RCC 7860 (cell line): ENCODE data around the gene SRSF10.
"Not testable (repeated sequence)": the region's sequence is repeated elsewhere in the genome, so short reads cannot be mapped to it uniquely, and the experiment has no call there.

Experiments
- DNase-seq: peaks from one replicate; pipeline ENCODE4 v3.0.0-alpha.2; 2015; ENCODE audit warnings: low spot score
- FAIRE-seq: peaks from 2 replicates; lab custom pipeline; 2012; peaks lifted over from hg19 to GRCh38; lab: Jason Lieb, UNC

Gene SRSF10

DNA sequence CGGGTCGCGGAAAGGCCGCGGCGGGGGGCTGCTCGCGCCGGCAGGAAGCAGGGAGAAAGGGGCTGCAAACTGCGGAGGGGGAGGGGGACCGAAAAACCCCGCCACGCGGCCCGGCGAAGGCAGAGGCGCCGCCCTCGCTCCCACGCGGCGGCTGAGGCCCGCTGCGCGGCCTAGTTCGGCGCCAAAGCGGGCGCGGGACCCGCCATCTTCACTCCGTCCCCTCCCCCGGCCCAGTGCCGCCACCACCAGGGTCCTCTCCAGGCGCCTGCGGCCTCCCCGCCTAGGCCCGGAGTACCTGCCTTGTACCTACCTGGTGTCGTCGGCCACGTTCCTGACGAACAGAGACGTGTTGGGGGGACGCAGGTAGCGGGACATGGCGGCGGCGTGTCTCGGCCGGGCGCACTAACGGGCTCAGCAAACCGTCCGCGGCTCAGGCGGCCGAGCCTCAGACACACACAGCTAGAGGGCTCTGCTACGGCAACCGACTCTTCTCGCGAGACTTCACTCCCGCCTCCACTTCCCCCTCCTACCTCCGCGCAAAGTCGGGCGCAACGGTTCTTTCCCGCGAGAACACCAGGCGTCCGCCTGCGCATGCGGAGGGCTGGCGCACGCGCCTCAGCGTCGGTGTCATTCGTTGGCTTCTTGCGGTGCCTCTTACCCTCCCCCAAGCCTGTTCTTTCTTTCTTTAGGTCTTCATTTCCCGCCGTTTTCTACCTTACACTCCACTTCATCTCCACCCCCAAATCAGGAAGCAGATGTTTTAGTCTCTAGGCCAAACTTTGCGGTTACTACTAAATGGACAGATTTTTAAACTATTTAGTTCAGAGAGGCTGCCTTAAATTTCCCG, at the start of gene SRSF10:
Gene SRSF10 (minus strand): TSS at position 447 of the 847 bp plus-strand sequence. CDS start 72 bp downstream, at position 375.
- DNase-seq (peak; percentile 97), FAIRE-seq (peak; percentile 68)

DNA sequence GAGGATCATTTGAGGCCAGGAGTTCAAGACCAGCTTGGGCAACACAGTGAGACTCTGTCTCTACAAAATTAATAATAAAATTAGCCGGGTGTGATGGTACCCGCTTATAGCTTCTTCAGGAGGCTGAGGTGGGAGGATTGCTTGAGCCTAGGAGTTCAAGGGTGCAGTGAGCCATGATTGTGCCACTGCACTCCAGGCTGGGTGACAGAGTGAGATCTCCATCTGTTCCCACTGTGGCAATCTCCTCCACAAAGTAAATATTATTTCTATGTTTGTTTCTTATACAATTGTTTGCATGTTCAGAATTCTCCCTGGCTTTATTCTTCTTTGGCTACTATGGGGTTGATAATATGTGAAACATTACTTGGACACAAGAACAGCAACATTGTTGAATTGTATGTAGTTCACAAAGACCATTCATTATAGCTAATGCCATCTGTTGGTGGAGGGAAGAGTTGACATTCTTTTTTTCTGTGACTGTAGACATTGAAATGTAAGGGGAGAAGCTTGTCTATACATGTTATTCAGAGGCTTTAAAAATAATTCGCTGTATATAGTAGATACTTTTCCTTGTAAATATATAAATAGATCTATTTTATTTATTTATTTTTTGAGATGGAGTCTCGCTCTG, 47.8 kb upstream of the SRSF10 start:
- FAIRE-seq (peak; percentile 84), DNase-seq (peak; percentile 41)

DNA sequence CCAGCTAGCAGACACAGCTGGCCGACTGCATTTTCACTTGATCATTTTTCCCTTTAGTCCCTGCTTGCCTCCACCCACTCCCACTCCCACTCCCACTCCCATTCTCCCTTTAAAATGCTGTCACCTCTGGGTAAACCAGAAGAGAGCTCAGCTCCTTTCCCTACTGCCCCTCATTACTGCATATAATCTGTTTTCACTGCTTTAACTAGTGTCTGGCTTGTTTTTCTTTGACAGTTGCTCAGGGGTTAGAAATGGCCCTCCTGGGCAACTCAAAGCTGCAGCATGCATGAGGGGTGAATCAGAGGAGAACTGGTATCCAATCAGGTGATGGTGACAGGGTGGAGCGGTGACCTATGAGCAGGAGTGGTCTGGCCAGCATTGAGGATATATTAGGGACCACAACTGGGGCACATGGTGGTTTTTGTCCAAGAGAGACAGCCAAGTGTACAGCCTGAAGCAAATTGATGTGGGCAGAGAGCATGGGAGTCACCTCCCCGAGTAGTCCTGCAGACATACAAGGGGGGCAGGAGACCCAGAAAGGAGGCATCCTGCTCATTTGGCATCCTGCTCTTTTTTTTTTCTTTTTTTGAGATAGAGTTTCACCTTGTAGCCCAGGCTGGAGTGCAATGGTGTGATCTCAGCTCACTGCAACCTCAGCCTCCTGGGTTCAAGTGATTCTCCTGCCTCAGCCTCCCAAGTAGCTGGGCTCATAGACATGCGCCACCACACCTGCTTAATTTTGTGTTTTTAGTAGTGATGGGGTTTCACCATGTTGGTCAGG, 42.6 kb upstream of the SRSF10 start:
- peak; percentile 87 for DNase-seq
- FAIRE-seq: peak; percentile 62

DNA sequence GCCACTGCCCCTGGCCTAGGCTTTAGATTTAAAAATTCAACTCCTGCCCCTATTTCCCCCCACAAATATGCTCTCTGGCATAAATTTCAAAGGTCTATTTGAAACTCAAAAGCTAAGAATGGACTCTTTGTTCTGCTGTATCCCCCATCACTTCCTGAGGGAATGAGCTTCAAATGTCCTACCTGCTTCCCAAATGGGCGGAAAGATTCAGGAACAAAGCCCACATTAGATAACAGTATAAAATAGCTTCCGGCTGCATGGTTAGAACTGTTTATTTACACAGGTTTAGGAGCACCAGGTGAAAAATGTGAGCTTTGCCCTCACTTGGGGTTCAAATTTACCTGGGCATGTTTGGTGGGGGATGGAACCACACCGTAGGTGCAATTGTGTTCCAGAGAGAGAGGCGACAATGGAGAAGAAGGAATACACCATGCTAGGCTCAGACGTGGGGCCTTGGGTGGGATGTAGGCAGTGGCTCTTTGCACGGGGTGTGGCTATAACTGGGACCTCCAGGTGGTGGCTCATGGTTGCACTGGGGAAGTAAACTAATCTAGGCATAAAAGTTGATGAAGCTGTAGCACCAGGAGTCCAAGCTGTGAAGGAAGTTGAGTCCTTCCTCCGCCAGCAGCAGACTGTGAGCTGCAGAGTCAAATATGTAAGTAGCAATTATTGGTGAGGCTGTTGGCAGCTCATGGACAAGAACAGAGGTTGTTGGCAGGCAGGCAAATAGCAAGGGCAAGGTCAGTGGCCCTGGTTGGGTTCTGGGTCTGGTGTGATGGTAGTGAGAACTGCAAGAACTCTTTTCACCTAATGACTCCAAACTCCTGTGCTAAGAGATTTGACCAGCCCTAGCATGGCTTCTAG, 41.5 kb upstream of the SRSF10 start:
- no peak for DNase-seq
- FAIRE-seq: no peak

DNA sequence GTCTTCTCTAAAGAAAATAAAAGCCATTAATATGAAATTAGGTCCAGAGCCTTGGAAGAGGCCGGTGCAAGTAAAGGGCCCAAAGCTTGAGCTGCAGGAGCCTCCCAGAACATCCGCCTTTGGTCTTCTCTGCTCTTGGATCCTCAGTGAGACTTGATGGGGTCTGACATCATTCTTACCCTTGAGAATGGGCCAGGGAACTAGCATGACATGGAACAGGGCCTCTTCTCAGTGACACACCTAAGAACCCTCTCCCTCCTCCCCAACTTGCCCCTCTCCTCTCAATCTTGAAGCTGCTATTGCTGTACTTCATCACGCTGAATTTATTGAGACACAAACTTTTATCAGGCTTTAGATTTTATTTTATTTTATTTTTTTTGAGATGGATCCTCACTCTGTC, 40.3 kb upstream of the SRSF10 start:
- DNase-seq (no peak), FAIRE-seq (no peak)

DNA sequence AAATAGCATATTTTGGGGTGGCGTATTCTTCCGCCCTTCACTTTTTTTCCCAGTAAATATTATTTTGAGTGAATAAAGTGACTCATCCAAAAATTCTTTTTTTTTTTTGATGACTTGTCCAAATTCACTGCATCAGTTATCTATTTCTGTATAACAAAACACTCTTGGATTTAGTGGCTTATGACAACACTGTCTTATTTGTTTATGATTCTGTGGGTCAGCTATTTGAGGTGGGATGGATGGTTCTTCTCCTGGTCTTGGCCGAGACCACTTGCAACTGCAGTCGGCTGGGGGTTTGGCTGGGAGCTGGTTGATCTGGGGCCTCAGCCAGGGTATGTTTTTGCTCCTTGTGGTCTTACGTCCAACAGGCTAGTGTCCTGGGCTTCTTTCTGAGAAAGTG, 39.9 kb upstream of the SRSF10 start:
- DNase-seq (no peak), FAIRE-seq (no peak)

DNA sequence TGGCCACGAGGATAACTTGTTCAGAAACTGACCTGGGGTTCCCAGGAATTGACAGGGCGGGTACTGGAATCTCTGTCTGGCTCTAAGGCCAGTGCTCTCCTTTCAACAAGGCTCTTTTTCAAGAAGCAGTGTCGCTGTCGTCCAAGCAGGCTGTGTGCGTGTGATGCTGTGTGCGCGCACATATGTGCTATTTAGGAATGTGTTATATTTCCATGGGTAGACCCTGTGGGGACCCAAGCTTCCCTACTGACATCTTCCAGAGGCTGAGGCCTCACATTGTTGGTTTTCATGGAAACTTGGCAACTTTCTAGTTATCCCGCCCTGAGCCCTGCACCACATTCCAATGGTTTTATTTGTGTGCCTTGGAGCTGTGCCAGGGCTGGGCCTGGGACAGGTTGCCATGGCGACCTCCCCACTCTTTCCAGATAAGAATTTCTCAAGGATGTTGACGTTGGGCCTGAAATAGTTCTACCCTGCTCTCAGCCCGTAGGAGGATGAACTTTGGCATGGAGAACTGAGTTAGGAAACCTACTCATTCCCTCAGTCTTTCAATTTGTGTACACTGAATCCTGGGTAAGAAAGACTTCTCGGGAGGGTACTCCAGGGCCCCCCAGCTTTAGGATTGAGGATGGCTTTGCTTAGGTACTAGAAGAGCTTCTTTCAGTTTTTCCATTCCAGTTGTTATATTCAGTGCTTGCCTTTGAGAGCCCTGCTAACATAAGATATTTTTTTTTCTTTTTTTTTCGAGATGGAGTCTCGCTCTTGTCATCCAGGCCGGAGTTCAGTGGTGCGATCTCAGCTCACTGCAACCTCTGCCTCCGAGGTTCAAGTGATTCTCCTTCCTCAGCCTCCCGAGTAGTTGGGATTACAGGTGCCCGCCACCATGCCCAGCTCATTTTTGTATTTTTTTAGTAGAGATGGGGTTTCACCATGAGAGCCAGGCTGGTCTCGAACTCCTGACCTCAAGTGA, 38.8 kb upstream of the SRSF10 start:
- DNase-seq (peak; percentile 99), FAIRE-seq (peak; percentile 94)

DNA sequence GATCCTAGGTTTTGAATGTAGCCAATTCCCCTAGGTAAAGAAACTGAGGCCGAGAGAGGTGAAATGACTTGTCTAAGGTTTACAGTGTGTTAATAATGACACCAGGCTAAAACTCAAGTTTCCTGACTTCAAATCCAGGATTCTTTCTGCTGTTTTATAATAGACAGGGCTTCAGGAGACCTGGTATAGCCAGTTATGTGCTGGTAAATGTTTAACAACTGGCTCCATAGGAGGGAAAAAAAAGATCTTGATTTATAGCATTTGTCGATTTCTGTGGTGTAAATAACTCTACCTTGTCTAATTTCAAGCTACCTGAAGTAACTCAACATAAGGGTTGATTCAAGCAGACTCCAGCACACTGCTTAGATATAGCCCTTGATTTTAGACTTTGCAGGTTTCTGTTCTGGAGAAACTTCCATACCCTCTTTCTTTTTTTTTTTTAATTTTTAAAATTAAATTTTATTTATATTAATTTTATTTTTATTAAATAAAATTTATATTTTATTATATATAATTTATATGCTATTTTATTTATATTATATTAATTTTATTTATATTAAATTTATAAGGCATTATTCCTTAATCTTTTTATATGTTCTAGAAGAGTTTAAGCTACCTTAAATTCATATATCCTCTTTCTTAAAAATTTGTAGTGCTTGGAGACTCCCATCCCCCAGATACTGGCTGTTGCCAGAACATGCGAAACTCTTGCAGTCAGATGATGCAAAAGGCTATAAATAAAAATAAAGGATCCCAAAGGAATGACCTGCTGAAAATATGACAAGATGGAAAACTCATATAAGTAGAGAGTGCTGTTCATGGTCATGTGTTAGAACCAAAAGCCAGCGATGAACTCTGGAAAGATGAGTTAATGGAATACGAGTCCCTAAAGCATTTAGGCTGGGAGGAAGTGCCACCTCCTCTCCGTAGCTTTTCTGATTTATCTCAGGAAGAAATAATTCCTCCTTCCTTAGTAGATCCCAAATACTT, 35.4 kb upstream of the SRSF10 start:
- FAIRE-seq (peak; percentile 67), DNase-seq (no peak)

DNA sequence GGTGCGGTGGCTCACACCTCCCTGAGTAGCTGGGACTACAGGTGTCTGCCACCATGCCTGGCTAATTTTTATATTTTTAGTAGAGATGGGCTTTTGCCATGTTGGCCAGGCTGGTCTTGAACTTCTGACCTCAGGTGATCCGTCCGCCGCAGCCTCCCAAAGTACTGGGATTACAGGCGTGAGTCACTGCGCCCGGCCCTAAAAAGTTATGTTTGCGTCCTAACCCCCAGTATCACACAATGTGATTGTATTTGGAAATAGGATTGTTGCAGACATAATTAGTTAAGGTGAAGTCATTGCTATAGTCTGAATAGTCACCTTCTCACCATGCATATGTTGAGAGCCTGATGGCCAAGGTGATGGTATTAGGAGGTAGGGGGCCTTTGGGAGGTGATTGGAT, 32.8 kb upstream of the SRSF10 start:
- not testable (repeated sequence) for FAIRE-seq, DNase-seq

DNA sequence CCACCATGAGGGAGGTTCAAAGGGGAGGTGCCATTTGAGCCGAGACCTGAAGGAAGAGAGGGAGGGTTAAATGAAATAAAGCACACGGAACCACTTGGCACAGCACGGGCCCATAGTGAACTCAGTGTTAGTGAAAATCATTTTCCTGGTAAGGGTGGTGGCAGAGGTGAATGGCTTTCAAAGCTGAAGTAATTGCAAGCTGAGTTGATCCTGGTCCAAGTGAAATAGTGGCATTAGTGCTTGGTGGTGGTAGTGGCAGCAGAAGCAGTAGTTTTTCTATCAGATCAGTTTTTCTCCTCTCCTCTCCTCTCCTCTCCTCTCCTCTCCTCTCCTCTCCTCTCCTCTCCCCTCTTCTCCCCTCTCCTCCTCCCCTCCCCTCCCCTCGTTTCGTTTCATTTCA, 30.5 kb upstream of the SRSF10 start:
- no peak for DNase-seq
- no peak for FAIRE-seq

DNA sequence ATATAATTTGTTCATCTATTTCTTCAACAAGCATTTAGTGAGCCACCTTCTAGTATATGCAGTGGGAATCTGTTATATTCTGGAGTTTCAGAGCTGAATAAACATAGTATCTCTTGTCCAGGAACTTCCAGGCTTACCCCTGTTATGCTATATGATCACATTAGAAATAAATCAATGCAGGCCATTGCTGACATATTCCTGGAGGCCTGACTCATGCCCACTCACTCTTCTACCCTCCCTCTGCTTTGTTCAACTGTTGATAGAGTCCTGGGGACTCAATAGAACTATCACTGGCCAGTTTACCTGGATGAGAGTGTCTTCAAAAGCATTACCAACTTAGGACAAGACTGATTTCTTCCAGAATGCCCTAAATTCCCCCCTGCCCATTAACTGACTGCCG, 29.3 kb upstream of the SRSF10 start:
- FAIRE-seq (peak; percentile 84), DNase-seq (peak; percentile 79)

DNA sequence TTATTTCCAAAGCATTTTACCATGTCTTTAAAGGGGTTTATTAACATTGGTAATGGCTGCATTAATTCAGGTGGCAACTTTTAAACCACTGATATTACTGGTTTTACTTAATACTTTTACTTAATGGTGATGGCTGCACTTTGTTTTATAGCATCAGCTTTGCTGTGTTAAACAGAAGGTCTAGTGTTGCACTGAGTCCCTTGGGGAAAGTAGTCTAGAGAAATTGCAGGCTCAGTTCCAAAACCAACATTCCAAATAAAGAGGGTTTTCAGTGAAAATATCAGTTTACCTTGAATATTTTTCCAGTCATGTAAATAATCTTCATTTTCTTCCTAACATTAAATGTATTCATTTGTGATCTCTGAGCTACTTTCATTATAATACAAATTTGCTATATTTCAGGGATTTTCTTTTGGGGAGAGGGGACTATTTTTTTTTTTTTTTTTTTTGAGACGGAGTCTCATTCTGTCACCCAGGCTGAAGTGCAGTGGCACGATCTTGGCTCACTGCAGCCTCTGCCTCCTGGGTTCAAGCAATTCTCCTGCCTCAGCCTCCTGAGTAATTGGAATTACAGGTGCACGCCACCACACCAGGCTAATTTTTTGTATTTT, 28.6 kb upstream of the SRSF10 start:
- not testable (repeated sequence) for DNase-seq, FAIRE-seq

DNA sequence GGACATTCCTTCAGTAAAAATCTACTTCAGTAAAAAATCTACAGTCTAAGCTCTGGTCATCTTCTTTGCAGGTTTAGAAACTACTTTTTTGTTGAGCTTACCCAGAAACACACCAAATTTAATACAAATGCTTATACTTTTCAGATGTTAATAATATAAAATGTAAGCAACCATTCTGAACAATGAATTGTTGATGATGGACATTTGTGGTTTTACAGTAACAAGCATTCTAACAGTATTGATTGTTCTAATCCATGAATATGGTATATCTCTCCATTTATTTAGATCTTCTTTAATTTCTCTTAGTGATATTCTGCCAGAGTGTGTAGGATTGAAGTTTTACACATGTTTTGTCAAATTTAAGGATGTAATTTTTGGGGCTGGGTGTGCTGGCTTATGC, 27.0 kb upstream of the SRSF10 start:
- FAIRE-seq (no peak), DNase-seq (no peak)

DNA sequence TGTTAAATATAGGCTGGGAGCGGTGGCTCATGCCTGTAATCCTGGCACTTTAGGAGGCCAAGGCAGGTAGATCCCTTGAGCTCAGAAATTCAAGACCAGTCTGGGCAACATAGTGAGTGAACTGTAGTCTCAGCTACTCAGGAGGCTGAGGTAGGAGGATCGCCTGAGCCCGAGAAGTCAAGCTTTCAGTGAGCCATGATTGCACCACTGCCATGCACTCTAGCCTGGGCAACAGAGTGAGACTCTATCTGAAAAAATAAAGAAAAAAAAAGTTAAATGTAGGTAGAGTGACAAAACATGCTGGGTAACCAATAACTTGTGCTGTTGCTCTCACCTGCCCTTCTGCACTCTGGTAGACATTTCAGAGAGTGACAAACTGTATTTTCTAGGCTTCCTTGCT, 25.0 kb upstream of the SRSF10 start:
- no peak for DNase-seq

DNA sequence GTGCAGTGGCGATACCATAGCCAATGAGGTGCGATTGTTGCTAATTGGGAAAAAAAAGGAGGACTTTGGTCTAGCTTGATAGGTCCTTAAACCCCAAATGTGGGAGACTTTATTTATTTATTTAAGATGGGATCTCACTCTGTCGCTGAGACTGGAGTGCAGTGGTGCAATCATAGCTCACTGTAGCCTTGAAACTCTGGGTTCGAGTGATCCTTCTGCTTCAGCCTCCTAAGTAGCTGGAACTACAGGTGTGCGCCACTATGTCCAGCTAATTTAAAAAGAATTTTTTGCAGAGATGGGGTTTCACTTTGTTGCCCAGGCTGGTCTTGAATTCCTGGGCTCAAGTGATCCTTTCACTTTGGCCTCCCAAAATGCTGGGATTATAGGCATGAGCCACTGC, 24.0 kb upstream of the SRSF10 start:
- no peak for FAIRE-seq
- DNase-seq: no peak

More for the DNA sequence above, 25.0 kb upstream of the SRSF10 start:
- FAIRE-seq: no peak

DNA sequence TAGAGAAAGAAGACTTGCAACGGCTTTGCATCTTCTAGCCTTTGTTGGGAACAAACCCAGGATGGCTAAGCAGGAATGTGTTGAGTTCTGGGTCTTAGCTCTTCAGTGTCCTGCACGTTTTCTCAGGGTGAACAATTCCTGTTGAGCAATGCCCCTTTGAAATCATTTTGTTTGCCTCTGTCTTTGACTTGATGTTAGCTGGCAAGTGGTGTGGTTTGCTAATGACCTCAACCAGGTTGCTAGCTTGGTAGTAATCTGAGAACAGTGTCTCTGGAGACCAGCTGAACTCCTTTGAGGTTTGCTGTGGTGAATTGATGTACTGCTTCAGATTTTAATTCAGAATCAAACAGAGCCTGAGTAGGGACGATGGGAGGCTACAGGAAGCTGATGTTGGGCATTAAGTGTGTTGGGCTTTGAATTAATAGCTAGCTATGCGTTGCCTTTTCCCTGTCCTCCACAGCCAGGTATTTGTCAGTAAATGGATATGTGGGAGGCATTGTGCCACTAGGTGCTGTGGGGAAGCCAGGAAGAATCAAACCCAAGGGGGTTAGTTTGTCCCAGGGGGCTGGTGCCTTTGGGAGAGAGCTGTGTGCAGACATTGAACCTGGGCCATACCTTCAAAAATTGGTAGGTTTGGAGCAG, 23.3 kb upstream of the SRSF10 start:
- FAIRE-seq: no peak
- DNase-seq: no peak

DNA sequence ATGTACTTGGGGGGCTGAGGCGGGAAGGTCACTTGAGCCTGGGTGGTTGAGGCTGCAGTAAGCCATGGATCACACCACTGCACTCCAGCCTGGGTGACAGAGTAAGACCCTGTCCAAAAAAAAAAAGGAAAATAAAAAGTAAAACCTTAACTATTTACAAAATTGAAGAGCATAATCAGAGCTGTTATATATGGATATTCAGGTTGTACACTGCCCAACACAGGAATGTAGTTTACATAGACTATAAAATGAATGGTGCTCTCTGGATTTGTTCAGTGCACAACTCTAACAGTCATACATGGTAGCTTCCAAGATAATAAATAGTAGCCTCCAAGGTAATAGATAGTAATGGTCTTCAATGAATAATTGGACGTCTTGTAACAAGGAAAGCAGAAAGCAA, 22.6 kb upstream of the SRSF10 start:
- DNase-seq (no peak), FAIRE-seq (no peak)
